Liver (tissue), 3 donors: ENCODE results near the gene SDF2L1.

Experiments
- EGR1 ChIP-seq, 2 donors: IDR thresholded peaks; 2 replicates each; pipeline ENCODE4 v1.6.1; 2016 to 2018; ENCODE audit warnings: antibody characterized with exemption in 2 of 2, low read depth in 2 of 2
- RAD21 ChIP-seq, 2 donors: IDR thresholded peaks; 2 replicates each; pipeline ENCODE4 v1.6.1; 2016; ENCODE audit warnings: antibody characterized with exemption in 2 of 2, mild to moderate bottlenecking in 2 of 2
- RXRA ChIP-seq, 2 donors: IDR thresholded peaks; 2 replicates each; pipeline ENCODE4 v1.6.1; 2017 to 2018; ENCODE audit warnings: antibody characterized with exemption in 2 of 2, mild to moderate bottlenecking in 1 of 2
- SP1 ChIP-seq: IDR thresholded peaks from 2 replicates; pipeline ENCODE4 v1.6.1; 2018; ENCODE audit warnings: antibody characterized with exemption, mild to moderate bottlenecking
- YY1 ChIP-seq: IDR thresholded peaks from 2 replicates; pipeline ENCODE4 v1.6.1; 2016; ENCODE audit warnings: antibody characterized with exemption, mild to moderate bottlenecking
- TF ChIP-seq, protein P1 (sequence below): fragments of 150-350 bp; IDR thresholded peaks from 2 replicates; pipeline ENCODE4 v1.5.1; 2017; ENCODE audit warnings: improper control_type of control experiment, low read depth, low read length; ENCODE audit not compliant: missing input control
- TF ChIP-seq, protein P2 (sequence below): IDR thresholded peaks from 2 replicates; pipeline ENCODE4 v1.6.1; 2016; ENCODE audit warnings: antibody characterized with exemption, mild to moderate bottlenecking
- donor health status: healthy.
- donor health status: healthy.

DNA sequence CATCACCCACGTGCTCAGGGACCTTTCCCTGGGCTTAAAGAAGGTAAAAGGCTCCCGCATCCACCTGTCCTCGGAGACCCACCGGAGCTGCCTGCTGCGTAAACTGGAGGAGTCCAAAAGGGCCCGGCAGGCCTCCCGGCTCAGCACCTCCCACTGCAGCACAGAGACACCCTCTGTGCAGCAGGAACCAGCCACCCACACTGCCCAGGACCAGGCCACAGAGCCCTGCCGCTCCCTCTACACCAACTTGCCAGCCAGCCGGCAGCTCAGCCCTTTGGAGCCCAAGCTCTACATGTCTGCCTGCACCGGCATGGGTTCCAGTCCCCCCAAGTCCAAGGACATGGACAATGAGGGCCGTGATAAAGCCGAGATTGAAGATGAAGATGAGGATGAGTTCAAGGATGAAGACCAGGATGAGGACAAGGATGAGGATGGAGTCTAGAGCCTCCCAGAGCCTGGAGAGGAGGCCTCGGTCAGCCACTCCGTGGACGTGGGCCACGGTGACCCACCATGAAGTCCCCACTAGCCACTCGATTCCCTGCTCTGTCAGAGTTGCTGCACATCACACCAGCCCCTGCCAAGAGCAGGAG is 5.4 kb upstream of the SDF2L1 start:
- TF ChIP-seq, protein P1, sequence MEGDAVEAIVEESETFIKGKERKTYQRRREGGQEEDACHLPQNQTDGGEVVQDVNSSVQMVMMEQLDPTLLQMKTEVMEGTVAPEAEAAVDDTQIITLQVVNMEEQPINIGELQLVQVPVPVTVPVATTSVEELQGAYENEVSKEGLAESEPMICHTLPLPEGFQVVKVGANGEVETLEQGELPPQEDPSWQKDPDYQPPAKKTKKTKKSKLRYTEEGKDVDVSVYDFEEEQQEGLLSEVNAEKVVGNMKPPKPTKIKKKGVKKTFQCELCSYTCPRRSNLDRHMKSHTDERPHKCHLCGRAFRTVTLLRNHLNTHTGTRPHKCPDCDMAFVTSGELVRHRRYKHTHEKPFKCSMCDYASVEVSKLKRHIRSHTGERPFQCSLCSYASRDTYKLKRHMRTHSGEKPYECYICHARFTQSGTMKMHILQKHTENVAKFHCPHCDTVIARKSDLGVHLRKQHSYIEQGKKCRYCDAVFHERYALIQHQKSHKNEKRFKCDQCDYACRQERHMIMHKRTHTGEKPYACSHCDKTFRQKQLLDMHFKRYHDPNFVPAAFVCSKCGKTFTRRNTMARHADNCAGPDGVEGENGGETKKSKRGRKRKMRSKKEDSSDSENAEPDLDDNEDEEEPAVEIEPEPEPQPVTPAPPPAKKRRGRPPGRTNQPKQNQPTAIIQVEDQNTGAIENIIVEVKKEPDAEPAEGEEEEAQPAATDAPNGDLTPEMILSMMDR: no peak
- no peak for TF ChIP-seq SP1
- TF ChIP-seq, protein P2, sequence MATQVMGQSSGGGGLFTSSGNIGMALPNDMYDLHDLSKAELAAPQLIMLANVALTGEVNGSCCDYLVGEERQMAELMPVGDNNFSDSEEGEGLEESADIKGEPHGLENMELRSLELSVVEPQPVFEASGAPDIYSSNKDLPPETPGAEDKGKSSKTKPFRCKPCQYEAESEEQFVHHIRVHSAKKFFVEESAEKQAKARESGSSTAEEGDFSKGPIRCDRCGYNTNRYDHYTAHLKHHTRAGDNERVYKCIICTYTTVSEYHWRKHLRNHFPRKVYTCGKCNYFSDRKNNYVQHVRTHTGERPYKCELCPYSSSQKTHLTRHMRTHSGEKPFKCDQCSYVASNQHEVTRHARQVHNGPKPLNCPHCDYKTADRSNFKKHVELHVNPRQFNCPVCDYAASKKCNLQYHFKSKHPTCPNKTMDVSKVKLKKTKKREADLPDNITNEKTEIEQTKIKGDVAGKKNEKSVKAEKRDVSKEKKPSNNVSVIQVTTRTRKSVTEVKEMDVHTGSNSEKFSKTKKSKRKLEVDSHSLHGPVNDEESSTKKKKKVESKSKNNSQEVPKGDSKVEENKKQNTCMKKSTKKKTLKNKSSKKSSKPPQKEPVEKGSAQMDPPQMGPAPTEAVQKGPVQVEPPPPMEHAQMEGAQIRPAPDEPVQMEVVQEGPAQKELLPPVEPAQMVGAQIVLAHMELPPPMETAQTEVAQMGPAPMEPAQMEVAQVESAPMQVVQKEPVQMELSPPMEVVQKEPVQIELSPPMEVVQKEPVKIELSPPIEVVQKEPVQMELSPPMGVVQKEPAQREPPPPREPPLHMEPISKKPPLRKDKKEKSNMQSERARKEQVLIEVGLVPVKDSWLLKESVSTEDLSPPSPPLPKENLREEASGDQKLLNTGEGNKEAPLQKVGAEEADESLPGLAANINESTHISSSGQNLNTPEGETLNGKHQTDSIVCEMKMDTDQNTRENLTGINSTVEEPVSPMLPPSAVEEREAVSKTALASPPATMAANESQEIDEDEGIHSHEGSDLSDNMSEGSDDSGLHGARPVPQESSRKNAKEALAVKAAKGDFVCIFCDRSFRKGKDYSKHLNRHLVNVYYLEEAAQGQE: no peak
- no peak for TF ChIP-seq RAD21 (IDR thresholded peaks at IDR 0.05)
- TF ChIP-seq RXRA (IDR thresholded peaks at IDR 0.05): no peak
- no peak for TF ChIP-seq EGR1 (IDR thresholded peaks at IDR 0.05; ENCODE audit: low read depth in 2 of 2)
- TF ChIP-seq YY1: no peak
